Fibroblast of peridontal ligament (primary cell): Measurements from ENCODE around the gene SLC7A4.
"Not testable (repeated sequence)": the region's sequence is repeated elsewhere in the genome, so short reads cannot be mapped to it uniquely, and the experiment has no call there.

ENCODE experiments used
- DNase-seq: peaks from one replicate; pipeline ENCODE4 v3.0.0-alpha.2; 2010; ENCODE audit errors: extremely low read depth

SLC7A4 gene

GRCh38 chr22:21032037-21032867 is at the start of gene SLC7A4:
Gene SLC7A4, minus strand, starts transcription at chr22:21032561. Its CDS starts 749 bp downstream, at chr22:21031812.
- DNase-seq, result no peak

- no peak for DNase-seq
Measured at GRCh38 chr22:21080435-21081137, 48.2 kb upstream of the SLC7A4 start.

GRCh38 chr22:21079493-21079892 is 47.1 kb upstream of the SLC7A4 start:
- no peak for DNase-seq

GRCh38 chr22:21078916-21079315 is 46.6 kb upstream of the SLC7A4 start:
- DNase-seq, result no peak

GRCh38 chr22:21077884-21078508 is 45.6 kb upstream of the SLC7A4 start:
- no peak for DNase-seq

GRCh38 chr22:21076912-21077625 is 44.7 kb upstream of the SLC7A4 start:
- no peak for DNase-seq

- no peak for DNase-seq
Measured at GRCh38 chr22:21075516-21076138, 43.3 kb upstream of the SLC7A4 start.

GRCh38 chr22:21074102-21074715 is 41.8 kb upstream of the SLC7A4 start:
- peak; percentile 52 for DNase-seq

- no peak for DNase-seq
Measured at GRCh38 chr22:21073482-21073881, 41.1 kb upstream of the SLC7A4 start.

GRCh38 chr22:21073023-21073422 is 40.7 kb upstream of the SLC7A4 start:
- no peak for DNase-seq

GRCh38 chr22:21071796-21072195 is 39.4 kb upstream of the SLC7A4 start:
- DNase-seq, result not testable (repeated sequence)

GRCh38 chr22:21070690-21071615 is 38.6 kb upstream of the SLC7A4 start:
- no peak for DNase-seq

- no peak for DNase-seq
Measured at GRCh38 chr22:21069375-21069774, 37.0 kb upstream of the SLC7A4 start.

GRCh38 chr22:21068681-21069276 is 36.4 kb upstream of the SLC7A4 start:
- no peak for DNase-seq

GRCh38 chr22:21067901-21068680 is 35.7 kb upstream of the SLC7A4 start:
- DNase-seq, result no peak

- DNase-seq, result no peak
Measured at GRCh38 chr22:21067075-21067900, 34.9 kb upstream of the SLC7A4 start.

GRCh38 chr22:21064917-21065864 is 32.8 kb upstream of the SLC7A4 start:
- no peak for DNase-seq
